GM21619 (cell line): ENCODE measurements around the gene FCRL4.
"Not testable (repeated sequence)": the region's sequence is repeated elsewhere in the genome, so short reads cannot be mapped to it uniquely, and the experiment has no call there.

ENCODE experiments used
- ATAC-seq: cut with Tn5 transposase; IDR thresholded peaks from one replicate; pipeline ENCODE4 v1.9.1; 2021; ENCODE audit not compliant: unreplicated experiment

Gene FCRL4

DNA sequence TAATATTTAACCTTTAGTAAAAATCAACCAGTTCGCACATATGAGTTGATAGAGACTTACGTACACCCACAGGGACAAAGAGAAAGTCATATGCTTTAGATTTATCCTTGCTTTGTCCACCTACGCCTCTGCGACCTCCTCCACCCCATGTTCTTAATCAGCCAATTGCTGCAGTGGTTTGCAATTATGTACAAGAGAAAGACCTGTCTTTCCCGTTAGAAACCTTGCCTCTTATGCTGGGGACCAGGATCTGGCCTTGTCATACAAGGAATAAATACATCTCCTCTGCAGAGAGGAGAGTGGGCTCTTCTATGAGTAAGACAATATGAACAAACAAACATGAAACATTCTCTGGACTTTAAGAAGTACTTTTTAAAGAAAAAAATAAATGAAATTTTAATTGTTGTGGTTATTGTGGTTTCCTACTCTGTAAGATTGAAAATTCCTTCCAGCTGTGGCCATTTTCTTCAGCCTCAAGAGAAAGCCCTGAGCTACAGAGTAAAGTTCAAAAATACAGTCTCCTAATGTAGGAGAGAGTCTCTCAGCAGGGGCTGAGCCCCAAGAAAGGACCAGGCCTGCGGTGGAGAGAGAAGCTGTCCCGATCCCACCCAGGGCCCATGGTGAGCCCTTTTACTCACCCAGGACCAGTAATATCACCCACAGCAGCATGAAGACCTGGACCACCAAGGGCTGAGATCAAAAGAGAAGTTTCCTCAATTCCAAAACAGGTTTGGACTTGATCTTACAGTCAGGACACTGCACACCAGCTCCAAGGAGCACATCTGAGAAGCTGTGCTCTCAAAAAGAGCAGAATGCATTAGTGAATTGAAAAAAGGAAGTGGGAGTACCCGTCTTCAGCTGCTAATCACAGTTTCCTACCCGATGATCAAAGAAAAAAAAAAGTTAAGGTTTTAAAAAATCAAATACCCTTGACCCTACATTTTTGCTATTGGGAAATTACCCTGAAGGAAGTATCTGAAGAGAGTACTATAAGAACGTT lies 45.9 kb downstream of the FCRL4 start, which contains the start of gene FCRL5:
FCRL5 (minus strand) TSS at position 822 of the 1,000 bp plus-strand sequence; CDS start at position 669, 153 bp downstream.
- ATAC-seq = no peak

DNA sequence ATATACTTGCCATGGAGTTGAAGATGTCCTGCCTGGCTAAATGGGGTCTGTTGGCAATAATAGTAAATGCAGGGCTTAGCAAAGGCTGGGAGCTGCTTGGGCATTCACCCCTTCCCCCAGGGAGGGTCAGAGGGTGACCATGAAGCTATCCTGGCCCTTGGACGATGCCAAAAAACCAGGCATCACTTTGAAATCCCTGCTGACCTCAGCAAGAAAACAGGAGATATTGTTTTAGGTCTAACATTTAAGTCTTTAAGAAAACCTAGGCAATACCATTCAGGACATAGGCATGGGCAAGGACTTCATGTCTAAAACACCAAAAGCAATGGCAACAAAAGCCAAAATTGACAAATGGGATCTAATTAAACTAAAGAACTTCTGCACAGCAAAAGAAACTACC lies 49.8 kb downstream of the FCRL4 start:
- not testable (repeated sequence) for ATAC-seq

DNA sequence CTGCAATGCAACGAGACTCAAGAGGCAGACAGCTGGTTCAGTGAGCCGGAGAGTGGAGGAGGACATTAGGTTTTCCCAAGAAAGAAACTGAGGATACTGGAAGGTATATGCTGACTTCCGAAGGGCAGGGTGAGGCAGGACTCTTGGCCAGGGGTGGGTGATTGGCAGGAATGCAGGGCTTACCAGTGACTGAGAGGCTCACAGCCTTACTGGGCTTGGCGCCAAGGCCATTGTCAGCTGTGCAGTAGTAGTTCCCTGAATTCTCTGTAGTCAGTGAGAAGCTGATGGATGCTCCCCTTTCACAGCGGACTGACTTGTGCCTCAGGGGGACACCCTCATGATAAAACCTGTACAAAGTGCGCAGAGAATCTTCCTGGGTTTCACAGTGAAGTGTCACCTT lies 55.2 kb downstream of the FCRL4 start:
- no peak for ATAC-seq

DNA sequence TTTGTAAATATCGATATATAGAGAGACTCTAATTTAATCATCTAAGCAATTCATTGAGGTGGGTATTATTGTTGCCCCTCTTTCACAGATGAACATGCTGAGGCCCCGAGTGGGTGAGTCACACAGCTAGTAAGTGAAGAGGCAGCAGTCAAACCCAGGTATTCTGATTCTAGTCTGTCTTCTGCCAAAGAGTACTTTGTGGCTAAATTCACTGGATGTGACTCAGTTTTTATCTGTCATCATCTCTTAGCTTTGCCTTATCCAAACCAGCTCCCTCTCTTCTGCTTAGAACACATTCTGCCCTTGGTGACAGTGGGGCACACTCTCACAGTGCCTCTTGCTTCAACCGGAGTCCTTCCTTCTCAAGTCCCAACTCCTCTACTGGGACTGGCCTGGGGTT lies 57.0 kb downstream of the FCRL4 start:
- ATAC-seq = no peak

DNA sequence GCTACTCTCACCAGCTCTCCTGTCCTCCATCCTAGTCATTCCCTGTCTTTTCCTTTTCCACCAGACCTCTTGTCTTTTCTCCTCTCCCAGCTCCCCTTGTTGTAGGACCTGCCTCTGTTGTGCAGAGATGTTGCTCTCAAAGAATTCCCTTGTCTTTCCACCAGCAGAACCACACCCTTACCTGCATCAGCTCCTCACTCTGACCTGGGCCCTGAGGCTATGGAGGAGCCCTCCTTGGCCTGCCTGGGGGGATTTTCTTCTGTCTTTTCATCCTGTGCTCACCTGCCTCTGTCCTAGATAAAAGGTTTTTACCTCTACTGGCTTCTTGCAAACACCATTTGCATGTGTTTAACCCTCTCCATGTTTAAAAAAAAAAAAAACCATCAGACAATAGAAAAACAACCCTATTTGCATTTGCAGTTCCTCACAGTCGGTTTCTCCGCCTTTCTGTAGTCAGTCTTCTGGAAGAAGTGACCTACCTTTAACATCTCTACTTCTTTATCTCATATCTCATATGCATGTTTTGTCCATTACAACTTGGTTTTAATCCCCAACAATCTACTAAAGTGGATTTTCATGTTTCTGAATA lies 57.6 kb downstream of the FCRL4 start:
- no peak for ATAC-seq

DNA sequence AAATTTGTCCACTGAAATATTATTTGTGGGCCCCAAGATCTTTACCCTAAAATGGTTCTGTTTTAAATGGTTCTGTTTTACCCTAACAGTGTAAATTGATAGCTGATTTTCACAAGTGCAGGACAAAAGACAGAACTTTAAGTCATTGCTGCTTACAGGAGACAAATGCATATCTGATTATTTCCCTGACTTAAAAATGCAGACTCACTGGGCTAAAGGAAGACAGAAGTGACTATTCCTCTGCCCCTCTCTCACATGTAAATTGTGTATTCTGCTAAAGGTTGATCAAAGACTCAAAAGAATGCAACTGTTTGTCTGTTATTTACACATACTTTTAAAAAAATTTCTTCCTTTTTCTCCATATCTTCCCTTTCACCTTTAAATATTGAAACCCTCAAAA lies 58.3 kb downstream of the FCRL4 start:
- no peak for ATAC-seq

DNA sequence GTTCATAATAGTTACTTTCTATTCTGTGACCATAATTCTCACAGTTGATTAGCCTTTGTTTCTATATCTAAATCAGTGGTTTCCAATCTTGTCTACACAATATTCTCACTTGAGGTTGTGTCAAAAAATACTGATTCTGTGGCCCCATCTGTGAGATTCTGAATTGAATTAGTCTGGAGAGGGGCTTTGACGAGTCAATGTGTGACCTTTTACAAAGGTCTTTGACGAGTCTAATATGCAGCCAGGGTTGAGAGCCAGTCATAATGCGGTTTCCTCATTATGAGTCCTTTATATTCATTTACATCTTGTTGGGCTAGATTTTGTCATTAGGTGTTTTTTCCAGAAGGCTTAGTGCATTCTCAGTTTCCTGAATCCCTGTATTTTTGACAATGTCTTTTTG lies 65.3 kb downstream of the FCRL4 start:
- no peak for ATAC-seq

DNA sequence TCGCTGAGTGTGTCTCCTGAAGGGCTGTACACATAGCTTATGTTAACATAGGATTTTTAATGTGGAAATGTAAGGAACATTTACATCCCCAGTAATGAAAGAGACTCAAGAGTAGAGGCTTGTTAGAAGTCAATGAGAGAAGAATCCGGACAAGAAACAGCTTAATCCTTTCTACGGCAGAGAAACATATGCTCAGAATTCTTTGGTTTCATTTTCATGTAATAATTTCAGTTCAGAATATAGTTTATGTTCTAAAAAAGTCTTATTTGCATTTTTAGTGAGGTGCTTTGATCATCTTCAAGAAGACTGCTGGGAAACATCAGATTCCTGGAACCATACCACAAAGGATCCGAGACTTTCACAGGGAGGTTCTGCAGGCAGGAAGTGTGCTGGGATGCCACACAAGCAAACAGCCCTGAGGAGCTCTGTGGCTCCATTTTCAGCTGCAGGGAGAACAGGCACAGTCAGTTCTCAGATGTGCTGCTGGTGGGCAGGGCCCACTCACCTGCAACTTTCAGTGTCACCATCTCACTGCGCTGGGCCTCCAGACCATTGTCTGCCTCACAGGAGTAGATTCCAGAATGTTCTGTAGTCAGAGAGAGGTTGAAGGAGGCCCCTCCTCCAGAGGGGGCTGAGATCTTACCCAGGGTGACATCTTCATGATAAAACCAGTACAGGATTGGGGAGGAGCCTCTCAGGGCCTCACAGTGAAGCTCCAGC lies 74.0 kb downstream of the FCRL4 start:
- peak; percentile 81 for ATAC-seq
